DND-41 (cell line): ENCODE measurements around the gene SOX12.

ENCODE experiments used
- CTCF ChIP-seq: IDR thresholded peaks from 2 replicates; pipeline ENCODE4 v1.5.1; 2012; ENCODE audit warnings: borderline replicate concordance, low read length, moderate library complexity, mild to moderate bottlenecking; ENCODE audit not compliant: poor library complexity, severe bottlenecking; ENCODE audit errors: extremely low read depth
- EZH2 ChIP-seq: IDR thresholded peaks from 3 replicates; pipeline ENCODE4 v1.6.1; 2012; ENCODE audit warnings: borderline replicate concordance, low read depth, mild to moderate bottlenecking, moderate library complexity, low read length, inconsistent platforms; ENCODE audit not compliant: severe bottlenecking

- TF ChIP-seq CTCF (no peak), EZH2 (no peak)
Measured at GRCh38 chr20:329851-330232, 4.5 kb downstream of the SOX12 start.
